IPS-18a (cell line): ENCODE data around the gene KLF15.

Source experiments
- H3K27ac ChIP-seq: one replicate; pipeline ENCODE4 v1.5.1; 2013; ENCODE audit warnings: low read length
- H3K27me3 ChIP-seq: one replicate; pipeline ENCODE4 v1.6.1; 2013; ENCODE audit warnings: mild to moderate bottlenecking, low read length; ENCODE audit not compliant: control insufficient read depth, insufficient read depth
- H3K36me3 ChIP-seq: one replicate; pipeline ENCODE4 v1.6.1; 2013; ENCODE audit warnings: low read depth, low read length; ENCODE audit not compliant: control insufficient read depth
- H3K4me1 ChIP-seq: one replicate; pipeline ENCODE4 v1.6.1; 2013; ENCODE audit warnings: low read depth, low read length; ENCODE audit not compliant: control insufficient read depth
- H3K4me3 ChIP-seq: one replicate; pipeline ENCODE4 v1.5.1; 2013; ENCODE audit warnings: low read length
- H3K9ac ChIP-seq: one replicate; pipeline ENCODE4 v1.6.1; 2013; ENCODE audit warnings: mild to moderate bottlenecking, low read length, moderate library complexity
- H3K9me3 ChIP-seq: one replicate; pipeline ENCODE4 v1.6.1; 2013; ENCODE audit warnings: low read depth, low read length; ENCODE audit not compliant: control insufficient read depth

Gene KLF15

DNA sequence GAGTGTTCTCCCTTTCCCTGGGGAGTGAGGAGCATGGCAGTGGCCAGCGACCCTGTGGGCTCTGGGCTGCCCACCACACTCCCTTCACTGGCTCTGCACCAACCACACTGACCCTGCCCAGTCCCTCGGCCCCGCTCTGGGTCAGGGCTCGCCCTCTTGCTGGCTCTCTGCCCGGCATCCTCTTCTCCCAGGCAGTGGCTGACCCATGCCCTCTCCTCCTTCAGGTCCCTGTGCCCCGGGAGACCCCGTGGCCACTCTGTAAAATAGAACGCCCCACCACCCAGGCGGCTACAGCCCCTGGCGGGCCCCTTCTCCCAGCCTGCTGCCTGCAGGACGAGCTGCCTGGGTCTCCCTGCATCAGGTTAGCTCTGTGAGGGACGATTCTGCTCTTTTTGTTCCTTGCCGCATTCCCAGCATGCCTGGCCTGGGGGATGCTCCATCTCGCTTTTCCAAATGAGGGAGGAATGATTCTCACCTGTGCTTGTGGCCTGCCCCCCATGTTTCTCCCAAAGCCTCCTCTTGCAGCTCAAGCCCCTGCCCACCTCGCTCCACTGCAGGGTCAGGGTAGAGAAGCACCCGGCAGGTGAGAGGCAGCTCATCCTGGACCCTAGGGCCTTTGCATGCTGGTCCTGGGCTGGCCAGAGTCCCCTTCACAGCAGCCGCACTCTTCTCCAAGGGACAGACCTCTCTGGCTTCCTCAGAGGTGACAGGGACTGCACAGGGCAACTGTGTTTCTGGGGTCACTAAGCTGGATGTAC, 23.0 kb upstream of the KLF15 start:
- H3K9me3 ChIP-seq = no peaks in the 10 kb centered on the region
- no peaks in the 10 kb centered on the region for H3K27me3 ChIP-seq
- no peak overlapping the region for H3K9ac ChIP-seq
- H3K4me1 ChIP-seq = no peaks in the 10 kb centered on the region
- H3K4me3 ChIP-seq = no peak overlapping the region
- H3K36me3 ChIP-seq = no peaks in the 10 kb centered on the region
- H3K27ac ChIP-seq = no peak overlapping the region

DNA sequence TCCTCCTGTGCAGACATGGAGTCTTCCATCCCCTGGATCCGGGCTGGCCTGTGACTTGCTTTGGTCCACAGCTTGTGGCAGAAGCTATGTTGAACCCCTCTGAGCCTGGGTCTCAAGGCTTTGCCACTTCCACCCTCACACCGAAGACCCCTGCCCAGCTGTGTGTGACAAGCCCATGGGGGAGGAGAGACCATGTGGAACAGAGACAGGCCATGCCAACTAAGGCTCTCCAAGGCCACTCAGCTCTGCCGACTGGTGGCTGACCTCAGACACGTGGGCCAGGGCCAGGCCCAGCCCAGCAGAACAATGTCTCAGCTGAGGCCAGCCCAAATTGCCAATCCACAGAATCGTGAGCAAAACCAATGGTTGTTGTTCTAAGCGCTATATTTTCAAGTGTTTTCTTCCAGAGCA, 21.1 kb upstream of the KLF15 start:
- H3K9ac ChIP-seq = no peak overlapping the region
- H3K36me3 ChIP-seq = no peaks in the 10 kb centered on the region
- H3K27ac ChIP-seq = no peak overlapping the region
- H3K27me3 ChIP-seq = no peaks in the 10 kb centered on the region
- no peaks in the 10 kb centered on the region for H3K9me3 ChIP-seq
- H3K4me1 ChIP-seq = no peaks in the 10 kb centered on the region
- H3K4me3 ChIP-seq = no peak overlapping the region

DNA sequence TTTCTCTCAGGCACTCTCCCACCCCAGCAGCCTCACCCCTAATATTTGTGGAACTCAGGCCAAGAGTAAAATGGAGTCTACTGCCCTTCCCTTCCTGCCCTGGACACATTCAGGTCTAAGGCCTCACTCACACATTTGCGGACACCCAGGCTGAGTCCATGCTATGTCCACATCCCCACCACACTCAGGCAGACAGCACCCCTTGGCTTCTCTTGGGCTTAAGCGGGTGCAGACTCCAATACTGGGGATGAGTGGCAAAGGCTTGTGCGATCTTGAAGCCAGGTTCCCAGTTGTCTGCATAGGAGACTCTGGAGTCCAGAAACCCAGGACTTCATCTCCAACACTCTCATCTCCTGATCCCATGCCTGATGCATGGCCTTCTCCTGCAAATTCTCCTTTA, 20.0 kb upstream of the KLF15 start:
- no peak overlapping the region for H3K4me3 ChIP-seq
- H3K9me3 ChIP-seq = no peaks in the 10 kb centered on the region
- no peaks in the 10 kb centered on the region for H3K27me3 ChIP-seq
- H3K9ac ChIP-seq = no peak overlapping the region
- H3K27ac ChIP-seq = no peak overlapping the region
- no peaks in the 10 kb centered on the region for H3K36me3 ChIP-seq
- H3K4me1 ChIP-seq = no peaks in the 10 kb centered on the region

DNA sequence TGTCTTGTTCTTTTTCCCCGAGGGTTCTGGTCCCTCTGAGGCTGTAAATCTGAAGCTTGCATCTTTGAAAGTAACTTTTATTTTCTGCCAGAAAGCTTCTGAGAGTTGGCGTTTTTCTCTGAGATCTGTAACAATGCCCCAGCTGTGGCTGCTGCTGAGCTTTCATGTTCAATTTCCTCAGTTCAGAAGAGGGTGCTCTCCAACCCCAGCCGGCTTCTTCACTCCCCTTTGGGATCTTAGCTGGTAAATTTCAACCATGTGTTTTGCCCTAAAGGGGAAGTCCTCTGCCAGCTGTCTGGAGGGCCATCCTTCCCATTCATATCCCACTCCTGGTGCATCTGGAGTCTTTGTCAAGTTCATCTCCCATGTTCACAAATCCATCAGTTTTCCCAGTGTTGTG, 19.2 kb upstream of the KLF15 start:
- Histone ChIP-seq H3K36me3 (no peaks in the 10 kb centered on the region), H3K9ac (no peak overlapping the region), H3K4me1 (no peaks in the 10 kb centered on the region), H3K9me3 (no peaks in the 10 kb centered on the region), H3K27ac (no peak overlapping the region), H3K27me3 (no peaks in the 10 kb centered on the region), H3K4me3 (no peak overlapping the region)

DNA sequence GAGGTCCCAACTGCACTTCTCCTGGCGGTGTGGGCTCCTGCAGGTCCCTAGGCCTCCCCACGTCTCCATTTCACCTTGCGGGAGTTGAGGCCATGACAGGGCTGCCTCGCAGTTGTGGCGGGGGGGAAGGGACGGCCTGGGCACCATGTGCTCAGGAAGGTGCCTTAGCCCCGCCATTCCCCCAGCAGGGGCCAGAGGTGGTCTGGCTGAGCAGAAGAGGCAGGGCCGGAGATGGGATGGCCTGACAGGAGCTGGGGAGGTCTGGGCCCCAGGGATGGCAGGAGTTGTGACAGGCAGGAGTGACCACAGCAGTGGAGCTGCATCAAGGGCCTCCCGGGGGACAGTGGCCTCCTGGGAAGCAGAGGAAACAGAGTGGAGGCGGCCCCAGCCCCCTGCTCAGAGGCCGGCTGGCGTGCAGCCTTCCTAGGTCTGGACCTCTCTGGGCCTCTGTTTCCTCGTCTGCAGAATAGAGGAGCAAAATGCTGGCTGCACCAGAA, 18.7 kb upstream of the KLF15 start:
- Histone ChIP-seq H3K9ac (no peak overlapping the region), H3K4me3 (no peak overlapping the region), H3K36me3 (no peaks in the 10 kb centered on the region), H3K4me1 (no peaks in the 10 kb centered on the region), H3K27ac (no peak overlapping the region), H3K27me3 (no peaks in the 10 kb centered on the region), H3K9me3 (no peaks in the 10 kb centered on the region)

DNA sequence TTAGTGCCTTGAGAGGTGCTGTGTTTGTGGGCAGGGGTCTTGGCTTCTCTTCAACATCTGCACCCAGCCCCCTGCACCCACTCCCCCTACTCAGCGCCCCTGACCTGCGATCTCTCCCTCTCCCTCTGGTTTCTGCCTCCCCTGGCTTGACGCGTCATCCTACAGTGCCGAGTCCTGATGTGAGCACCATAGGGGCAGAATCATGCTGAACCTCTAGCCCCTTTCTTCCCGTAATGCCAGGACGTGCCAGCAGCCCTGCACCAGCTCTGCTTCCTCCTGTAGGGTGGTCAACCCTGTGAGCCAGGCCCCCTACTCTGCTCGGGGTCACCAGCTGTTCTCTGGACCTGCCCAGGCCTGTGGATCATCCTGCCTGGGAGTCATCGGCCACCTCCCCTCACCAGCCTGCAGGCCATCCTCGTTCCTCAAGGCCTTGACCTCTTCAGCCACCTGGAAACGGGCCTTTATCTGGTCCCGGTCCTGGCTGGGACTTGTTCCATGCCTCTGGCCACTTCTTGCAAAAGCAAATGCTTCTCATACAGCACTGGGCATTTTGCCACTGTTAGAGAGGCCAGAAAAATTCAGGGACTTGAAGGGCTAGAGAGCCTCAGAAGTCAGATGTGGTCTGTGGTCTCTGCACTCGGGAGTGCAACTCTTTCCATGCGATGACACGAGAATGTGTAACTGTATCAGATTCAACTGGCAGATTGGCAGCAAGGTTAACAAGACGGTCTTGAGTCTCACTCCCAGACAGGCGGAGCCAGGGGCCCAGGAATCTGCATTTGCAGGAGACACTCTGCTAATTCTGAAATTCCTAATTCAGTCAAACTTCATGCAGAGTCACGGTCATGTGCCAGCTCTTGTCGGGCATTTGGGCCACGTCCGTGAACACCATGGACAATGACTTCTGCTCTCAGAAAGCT, 16.7 kb upstream of the KLF15 start:
- Histone ChIP-seq H3K27ac (no peak overlapping the region), H3K9me3 (no peaks in the 10 kb centered on the region), H3K9ac (no peak overlapping the region), H3K36me3 (no peaks in the 10 kb centered on the region), H3K27me3 (no peaks in the 10 kb centered on the region), H3K4me3 (no peak overlapping the region), H3K4me1 (no peaks in the 10 kb centered on the region)

DNA sequence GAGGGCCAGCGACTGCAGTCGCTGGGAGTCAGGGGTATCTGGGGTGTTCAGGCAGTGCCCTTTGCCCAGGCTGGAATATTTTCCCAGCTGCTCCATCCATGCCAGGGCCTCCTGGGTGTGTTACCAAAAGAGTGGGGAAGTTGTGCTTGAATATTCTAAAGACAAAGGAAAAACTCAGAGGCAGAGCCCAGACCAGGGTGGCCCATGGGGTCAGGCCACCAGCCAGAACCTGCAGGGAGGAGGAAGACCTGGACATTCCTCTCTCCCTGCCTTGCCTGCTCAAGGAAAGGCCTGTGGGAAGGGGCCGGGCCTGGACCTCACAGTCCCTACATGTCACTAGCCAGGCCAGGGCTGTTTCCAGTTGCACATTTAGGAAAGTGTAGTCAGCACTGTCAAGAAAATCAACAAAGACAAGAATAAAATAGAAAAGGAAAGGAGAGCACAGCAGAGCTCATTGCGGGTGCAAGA, 16.0 kb upstream of the KLF15 start:
- no peaks in the 10 kb centered on the region for H3K4me1 ChIP-seq
- no peak overlapping the region for H3K4me3 ChIP-seq
- no peak overlapping the region for H3K27ac ChIP-seq
- no peaks in the 10 kb centered on the region for H3K27me3 ChIP-seq
- H3K9me3 ChIP-seq = no peaks in the 10 kb centered on the region
- no peak overlapping the region for H3K9ac ChIP-seq
- no peaks in the 10 kb centered on the region for H3K36me3 ChIP-seq

DNA sequence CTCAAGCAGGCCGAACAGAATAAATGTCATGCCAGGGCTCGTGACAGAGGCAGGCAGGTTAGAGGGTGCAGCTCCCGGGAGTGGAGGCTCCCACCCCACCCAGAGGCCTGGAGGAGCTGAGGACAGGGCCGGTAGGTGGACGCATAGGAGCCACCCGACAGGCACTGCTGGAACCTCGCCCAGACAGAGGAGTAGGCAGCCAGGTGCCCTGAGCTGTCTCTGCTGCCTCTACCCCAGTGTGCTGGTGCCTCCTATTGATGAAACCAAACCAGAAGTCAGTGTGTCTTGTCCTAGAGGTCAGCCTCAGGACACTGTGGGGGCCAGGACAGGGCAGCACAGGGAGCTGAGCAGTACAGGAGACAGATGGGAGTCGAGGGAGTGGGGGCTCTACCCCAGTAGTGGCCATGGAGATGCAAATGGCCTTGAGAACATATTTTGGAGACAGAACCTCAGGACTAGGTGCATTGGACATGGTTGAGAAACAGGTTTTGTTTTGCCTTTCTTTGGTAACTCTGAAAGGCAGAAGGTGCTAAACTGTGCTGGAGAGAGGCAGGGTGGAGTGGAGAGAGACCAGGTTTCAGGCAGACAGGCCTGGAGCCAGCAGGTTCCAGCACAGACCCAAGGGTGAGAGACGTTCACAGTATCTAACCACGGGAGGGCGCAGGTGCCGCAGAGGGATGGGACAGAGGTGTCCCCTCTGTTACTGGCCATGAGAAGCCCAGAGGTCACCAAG, 15.4 kb upstream of the KLF15 start:
- Histone ChIP-seq H3K4me1 (no peaks in the 10 kb centered on the region), H3K9ac (no peak overlapping the region)

DNA sequence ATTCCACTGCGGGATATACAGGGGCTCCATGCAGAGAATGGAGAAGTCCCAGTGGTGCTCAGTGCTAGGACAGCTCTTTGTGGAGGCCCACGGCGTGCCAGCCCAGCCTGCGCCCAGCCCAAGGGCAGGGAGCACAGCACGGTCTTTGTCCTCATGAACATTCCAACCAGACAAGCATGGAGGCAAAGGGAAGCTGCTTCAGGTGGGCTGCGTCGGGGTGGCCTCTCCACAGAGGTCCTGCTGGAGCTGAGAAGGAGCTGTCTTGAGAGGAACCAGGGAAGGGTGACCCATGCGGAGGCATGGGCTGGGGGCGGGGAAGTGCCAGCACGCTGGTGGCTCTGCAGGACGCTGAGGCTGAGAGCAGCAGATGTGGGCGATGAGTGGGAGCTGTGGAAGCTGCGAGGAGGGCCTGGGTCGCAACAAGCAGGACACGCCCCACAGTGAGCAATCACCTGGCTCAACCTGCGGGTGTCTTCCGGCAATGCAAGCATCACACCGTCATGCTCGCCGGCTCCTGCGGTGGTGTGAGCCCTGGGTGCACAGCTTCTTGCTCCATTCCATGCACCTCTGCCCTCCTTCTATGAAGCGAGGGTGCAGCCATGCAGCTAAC, 14.0 kb upstream of the KLF15 start:
- H3K27me3 ChIP-seq = no peaks in the 10 kb centered on the region
- no peaks in the 10 kb centered on the region for H3K9me3 ChIP-seq
- H3K36me3 ChIP-seq = no peaks in the 10 kb centered on the region
- H3K4me3 ChIP-seq = no peak overlapping the region
- no peaks in the 10 kb centered on the region for H3K4me1 ChIP-seq
- H3K27ac ChIP-seq = no peak overlapping the region
- no peak overlapping the region for H3K9ac ChIP-seq

More for the DNA sequence above, 15.4 kb upstream of the KLF15 start:
- Histone ChIP-seq H3K9me3 (no peaks in the 10 kb centered on the region), H3K4me3 (no peak overlapping the region), H3K27me3 (no peaks in the 10 kb centered on the region), H3K36me3 (no peaks in the 10 kb centered on the region), H3K27ac (no peak overlapping the region)

DNA sequence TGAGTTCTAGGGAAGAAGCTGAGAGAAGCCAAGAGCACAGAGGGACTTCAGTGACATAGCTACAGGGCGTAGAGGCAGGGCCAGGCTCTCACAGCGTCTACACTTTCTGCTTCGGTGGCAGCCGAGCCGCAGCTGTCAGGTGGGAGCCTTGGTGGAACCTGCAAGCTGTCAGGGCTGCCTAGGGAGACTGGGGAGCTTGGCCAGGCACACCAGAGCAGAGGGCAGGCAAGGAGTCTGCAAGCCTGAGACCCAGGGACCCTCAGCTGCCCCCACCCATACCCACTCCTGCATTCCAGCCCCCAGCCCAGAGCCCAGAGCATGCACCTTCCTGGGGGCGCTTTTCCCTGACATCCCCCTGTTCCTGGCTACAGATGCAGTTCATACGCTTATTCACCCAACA, 13.4 kb upstream of the KLF15 start:
- no peaks in the 10 kb centered on the region for H3K4me1 ChIP-seq
- H3K9ac ChIP-seq = no peak overlapping the region
- H3K27me3 ChIP-seq = no peaks in the 10 kb centered on the region
- H3K36me3 ChIP-seq = no peaks in the 10 kb centered on the region
- no peak overlapping the region for H3K4me3 ChIP-seq
- H3K27ac ChIP-seq = no peak overlapping the region
- H3K9me3 ChIP-seq = no peaks in the 10 kb centered on the region

DNA sequence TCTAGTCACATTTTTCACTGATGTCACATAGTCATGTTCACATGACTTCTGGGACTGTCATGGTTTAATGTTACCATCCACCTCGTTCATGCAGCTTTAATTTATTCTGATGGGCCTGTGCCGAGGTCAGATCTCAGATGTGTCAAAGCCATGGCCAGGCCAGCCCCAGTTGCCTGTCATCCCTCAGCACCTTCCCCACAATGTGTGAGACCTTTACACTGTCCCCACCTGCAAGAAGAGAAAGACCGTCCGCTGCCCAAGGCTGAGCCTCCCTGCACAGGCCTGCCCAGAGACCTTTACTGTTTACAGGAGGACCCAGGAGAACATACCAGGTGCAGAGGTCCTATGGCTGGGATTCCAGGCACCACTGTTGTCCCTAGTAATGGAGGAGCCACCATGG, 12.8 kb upstream of the KLF15 start:
- Histone ChIP-seq H3K27me3 (no peaks in the 10 kb centered on the region), H3K4me1 (no peaks in the 10 kb centered on the region), H3K4me3 (no peak overlapping the region), H3K27ac (no peak overlapping the region), H3K36me3 (no peaks in the 10 kb centered on the region), H3K9me3 (no peaks in the 10 kb centered on the region), H3K9ac (no peak overlapping the region)
